ENCODE results near the gene CPNE2. TPM values are rescaled to one million over a fixed set of nuclear protein-coding genes. Genes with fewer than 3 reads are reported as not detected.

The CPNE2 gene
- total RNA-seq, 1 donor from 2014 or later, result 54.4 TPM

- DNase-seq (ENCODE audit: low read depth in 2 of 2), result no peak
These were observed 31.7 kb downstream of the CPNE2 start for GRCh38 chr16:57123974-57124674.

- DNase-seq (ENCODE audit: low read depth in 2 of 2), result no peak
These were observed 33.0 kb downstream of the CPNE2 start for GRCh38 chr16:57125376-57125775.

GRCh38 chr16:57125969-57126368 lies 33.6 kb downstream of the CPNE2 start:
- DNase-seq (ENCODE audit: low read depth in 2 of 2), result no peak

- no peak for DNase-seq (ENCODE audit: low read depth in 2 of 2)
These were observed 34.0 kb downstream of the CPNE2 start for GRCh38 chr16:57126411-57126810.

GRCh38 chr16:57127037-57127763 lies 34.8 kb downstream of the CPNE2 start:
- no peak for DNase-seq (ENCODE audit: low read depth in 2 of 2)

- no peak for DNase-seq (ENCODE audit: low read depth in 2 of 2)
These were observed 35.5 kb downstream of the CPNE2 start for GRCh38 chr16:57127836-57128235.

GRCh38 chr16:57128771-57129389 lies 36.5 kb downstream of the CPNE2 start:
- DNase-seq (ENCODE audit: low read depth in 2 of 2), result no peak

GRCh38 chr16:57130950-57131321 lies 38.6 kb downstream of the CPNE2 start:
- DNase-seq (ENCODE audit: low read depth in 2 of 2), result no peak

- DNase-seq (ENCODE audit: low read depth in 2 of 2), result no peak
These were observed 39.1 kb downstream of the CPNE2 start for GRCh38 chr16:57131351-57131970.

GRCh38 chr16:57132470-57132869 lies 40.1 kb downstream of the CPNE2 start:
- DNase-seq (ENCODE audit: low read depth in 2 of 2), result no peak

GRCh38 chr16:57133031-57133430 lies 40.6 kb downstream of the CPNE2 start:
- DNase-seq (ENCODE audit: low read depth in 2 of 2), result no peak

- DNase-seq (ENCODE audit: low read depth in 2 of 2), result no peak
These were observed 41.5 kb downstream of the CPNE2 start for GRCh38 chr16:57133886-57134285.

- DNase-seq (ENCODE audit: low read depth in 2 of 2), result no peak
These were observed 42.6 kb downstream of the CPNE2 start for GRCh38 chr16:57134982-57135381.

GRCh38 chr16:57137043-57137442 lies 44.7 kb downstream of the CPNE2 start:
- DNase-seq (ENCODE audit: low read depth in 2 of 2), result peak in 1 of 2 donors; percentile 44

- no peak for DNase-seq (ENCODE audit: low read depth in 2 of 2)
These were observed 45.3 kb downstream of the CPNE2 start for GRCh38 chr16:57137566-57138273.

- DNase-seq (ENCODE audit: low read depth in 2 of 2), result no peak
These were observed 46.0 kb downstream of the CPNE2 start for GRCh38 chr16:57138281-57138935.

- no peak for DNase-seq (ENCODE audit: low read depth in 2 of 2)
These were observed 48.7 kb downstream of the CPNE2 start for GRCh38 chr16:57140931-57141668.

GRCh38 chr16:57141822-57142631 lies 49.6 kb downstream of the CPNE2 start:
- no peak for DNase-seq (ENCODE audit: low read depth in 2 of 2)

GRCh38 chr16:57143149-57143921 lies 51.0 kb downstream of the CPNE2 start:
- no peak for DNase-seq (ENCODE audit: low read depth in 2 of 2)
